GM10248 (cell line): Measurements from ENCODE around the gene SRXN1.

ENCODE experiments used
- CTCF ChIA-PET: fragments of 300-600 bp; sonication (Branson Sonifier 250); formaldehyde crosslinking; extraction: SDS; loops from one replicate; lab custom pipeline; 2021; ENCODE audit warnings: antibody characterized with exemption; lab: Yijun Ruan, JAX
- POLR2A ChIA-PET: fragments of 350-650 bp; sonication (Branson Sonifier 250); formaldehyde crosslinking; extraction: SDS; loops from one replicate; lab custom pipeline; 2020; ENCODE audit warnings: antibody characterized with exemption; lab: Yijun Ruan, JAX
- DNase-seq: peaks from one replicate; pipeline ENCODE4 v3.0.0; 2012; ENCODE audit errors: extremely low spot score
- TF ChIP-seq, protein P1 (sequence below): IDR thresholded peaks from 2 replicates; pipeline ENCODE4 v1.5.1; 2012; ENCODE audit warnings: mild to moderate bottlenecking, low read depth; ENCODE audit errors: extremely low read depth, missing control alignments, control extremely low read depth

SRXN1 gene

DNA sequence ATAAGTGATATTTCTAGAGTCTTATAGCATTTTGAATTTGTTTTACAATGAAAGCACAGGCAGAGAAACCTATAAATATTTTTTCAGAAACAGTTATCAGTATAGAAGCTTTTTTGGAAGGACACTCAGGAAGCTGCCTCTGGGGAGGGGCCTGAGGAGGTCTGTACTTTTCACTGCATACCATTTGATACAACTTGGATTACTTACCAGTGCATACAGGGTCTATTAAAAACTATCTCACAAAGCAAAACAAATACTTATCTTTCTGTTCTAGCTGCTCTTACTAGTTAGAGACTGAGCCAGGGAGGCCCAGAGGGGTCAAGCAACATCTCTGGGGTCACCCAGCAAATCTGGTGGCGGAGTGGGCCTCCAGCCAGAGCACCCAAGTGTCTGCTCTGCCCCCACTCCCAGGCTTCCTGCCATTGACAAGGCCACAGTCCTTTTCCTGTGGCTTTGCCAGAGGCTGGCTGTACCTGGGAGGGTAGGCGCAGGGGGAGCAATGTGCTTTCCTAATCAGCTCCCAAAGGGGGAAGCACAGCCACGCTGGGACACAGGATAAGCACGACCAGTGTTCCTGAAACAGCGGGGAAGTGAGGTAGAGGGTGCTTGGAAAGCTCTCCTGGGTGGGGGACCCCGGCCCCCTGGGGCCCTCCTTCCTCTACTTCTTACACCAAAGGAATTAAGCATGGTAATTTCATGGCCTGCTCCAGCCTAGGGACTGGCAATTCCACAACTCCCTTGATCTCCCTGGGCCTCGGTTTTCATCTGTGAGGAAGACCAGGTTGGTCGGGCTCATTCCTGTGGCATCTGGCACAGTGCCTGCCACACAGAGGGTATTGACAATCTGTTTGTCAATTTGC, 50.7 kb downstream of the SRXN1 start:
- TF ChIP-seq, protein P1, sequence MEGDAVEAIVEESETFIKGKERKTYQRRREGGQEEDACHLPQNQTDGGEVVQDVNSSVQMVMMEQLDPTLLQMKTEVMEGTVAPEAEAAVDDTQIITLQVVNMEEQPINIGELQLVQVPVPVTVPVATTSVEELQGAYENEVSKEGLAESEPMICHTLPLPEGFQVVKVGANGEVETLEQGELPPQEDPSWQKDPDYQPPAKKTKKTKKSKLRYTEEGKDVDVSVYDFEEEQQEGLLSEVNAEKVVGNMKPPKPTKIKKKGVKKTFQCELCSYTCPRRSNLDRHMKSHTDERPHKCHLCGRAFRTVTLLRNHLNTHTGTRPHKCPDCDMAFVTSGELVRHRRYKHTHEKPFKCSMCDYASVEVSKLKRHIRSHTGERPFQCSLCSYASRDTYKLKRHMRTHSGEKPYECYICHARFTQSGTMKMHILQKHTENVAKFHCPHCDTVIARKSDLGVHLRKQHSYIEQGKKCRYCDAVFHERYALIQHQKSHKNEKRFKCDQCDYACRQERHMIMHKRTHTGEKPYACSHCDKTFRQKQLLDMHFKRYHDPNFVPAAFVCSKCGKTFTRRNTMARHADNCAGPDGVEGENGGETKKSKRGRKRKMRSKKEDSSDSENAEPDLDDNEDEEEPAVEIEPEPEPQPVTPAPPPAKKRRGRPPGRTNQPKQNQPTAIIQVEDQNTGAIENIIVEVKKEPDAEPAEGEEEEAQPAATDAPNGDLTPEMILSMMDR: no peak

DNA sequence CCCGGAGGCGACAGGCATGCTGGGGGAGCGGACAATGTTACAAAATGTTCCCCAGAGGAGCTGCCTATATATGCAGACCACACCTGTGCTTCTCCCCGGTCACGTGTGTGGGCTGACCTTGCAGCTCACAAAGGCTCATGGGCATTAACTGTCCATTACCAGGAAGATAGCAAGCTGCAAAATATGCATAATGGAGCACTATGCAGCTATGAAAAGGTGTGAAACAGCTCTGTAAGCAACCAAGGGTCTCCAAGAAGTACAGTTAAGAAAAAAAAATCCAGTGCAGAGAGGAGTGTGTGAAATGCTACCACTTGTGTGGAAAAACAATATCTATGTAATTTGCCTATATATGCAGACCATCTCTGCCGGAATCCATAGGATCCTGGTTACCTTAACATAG, 52.3 kb downstream of the SRXN1 start:
- DNase-seq: no peak
- ChIA-PET POLR2A (no interaction called here), CTCF (interaction anchor here (1.1 to 1.8 kb wide), 4 partner anchors 17 to 45 kb away, joined by 3 to 7 read pairs (median 4); no protein-coding TSS in a partner anchor)
- TF ChIP-seq, protein P1: no peak

More for the DNA sequence above, 50.7 kb downstream of the SRXN1 start:
- no peak for DNase-seq
- ChIA-PET CTCF (interaction anchor here (0.8 to 2.0 kb wide), 4 partner anchors 13 to 65 kb away, joined by 3 to 7 read pairs (median 6); no protein-coding TSS in a partner anchor), POLR2A (no interaction called here)

DNA sequence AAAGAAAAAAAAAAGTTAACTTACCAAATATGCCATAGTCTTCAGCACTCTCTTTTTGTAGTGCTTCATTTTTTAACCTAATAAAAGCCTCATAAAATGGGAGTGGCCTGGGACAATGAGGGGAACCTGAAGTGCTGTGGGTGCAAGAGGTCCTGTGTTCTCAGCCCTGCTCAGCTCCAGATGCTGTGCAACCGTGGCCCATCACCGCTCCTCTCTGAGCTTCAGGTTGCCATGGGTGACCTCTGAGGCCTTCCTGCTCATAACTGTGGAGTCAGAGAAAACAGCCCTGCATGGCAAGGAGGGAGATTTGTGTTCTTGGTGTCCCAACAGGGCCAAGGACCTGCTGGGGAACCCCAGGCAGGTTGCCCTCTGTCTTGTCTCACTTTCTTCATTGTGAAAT, 52.9 kb downstream of the SRXN1 start:
- CTCF ChIA-PET: interaction anchor here (1.1 to 1.8 kb wide), 4 partner anchors 17 to 46 kb away, joined by 3 to 7 read pairs (median 4); no protein-coding TSS in a partner anchor
- POLR2A ChIA-PET: no interaction called here
- DNase-seq: no peak
- TF ChIP-seq, protein P1: no peak

DNA sequence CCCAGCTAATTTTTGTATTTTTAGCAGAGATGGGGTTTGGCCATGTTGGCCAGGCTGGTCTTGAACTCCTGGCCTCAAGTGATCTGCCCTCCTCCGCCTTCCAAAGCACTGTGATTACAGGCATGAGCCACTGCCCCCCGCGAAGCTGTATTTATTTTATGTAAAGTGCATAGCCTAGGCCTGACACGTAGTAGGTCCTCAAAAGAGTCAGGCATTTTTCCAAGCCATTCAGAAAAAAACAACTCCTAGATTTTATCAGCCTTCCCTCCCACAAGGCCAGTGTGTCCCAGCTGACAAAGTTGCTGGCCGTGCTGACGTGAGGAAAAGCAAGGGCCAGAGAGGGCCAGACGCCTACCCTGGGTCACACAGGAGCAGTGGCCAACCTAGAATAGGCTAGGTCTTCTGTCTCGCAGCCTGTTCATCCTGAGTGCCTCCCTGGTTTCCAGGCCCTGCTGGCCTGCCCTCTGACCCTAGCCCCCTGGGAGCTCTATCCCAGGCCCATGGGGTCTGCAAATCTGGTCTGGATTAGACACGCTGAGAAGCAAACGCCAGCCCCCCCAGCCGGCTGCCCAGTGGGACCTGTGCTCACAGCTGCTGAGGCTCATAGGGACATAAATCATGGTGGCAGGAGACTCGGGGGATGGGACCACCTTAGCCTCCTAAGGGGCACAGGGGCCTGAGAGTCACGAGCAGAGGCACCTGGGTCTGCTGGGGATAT, 54.7 kb downstream of the SRXN1 start:
- POLR2A ChIA-PET: no interaction called here

DNA sequence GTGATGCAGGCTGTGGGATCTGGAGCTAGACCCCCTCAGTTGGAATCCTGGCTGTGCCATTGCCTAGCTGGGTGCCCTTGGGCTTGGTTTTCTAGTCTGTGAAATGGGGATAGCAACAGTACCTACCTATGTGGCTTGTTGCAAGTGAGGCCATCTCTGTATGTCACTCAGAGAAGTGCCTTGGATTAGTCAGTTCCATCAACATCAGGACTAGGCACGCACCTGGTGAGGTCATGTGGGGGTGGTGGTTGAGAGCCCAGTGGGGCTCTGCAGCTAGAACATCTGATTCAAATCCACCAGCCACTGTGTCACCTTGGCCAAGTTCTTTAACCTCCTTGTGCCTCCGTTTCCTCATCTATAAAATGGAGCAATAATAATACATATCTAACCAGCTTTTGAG, 55.4 kb downstream of the SRXN1 start:
- TF ChIP-seq, protein P1: no peak
- CTCF ChIA-PET: interaction anchor here (0.9 to 1.6 kb wide), 5 partner anchors 10 to 69 kb away, joined by 3 to 7 read pairs (median 4); no protein-coding TSS in a partner anchor
- POLR2A ChIA-PET: no interaction called here
- DNase-seq: no peak

More for the DNA sequence above, 54.7 kb downstream of the SRXN1 start:
- TF ChIP-seq, protein P1: no peak
- CTCF ChIA-PET: interaction anchor here (0.9 to 1.6 kb wide), 5 partner anchors 11 to 69 kb away, joined by 3 to 7 read pairs (median 4); no protein-coding TSS in a partner anchor
- no peak for DNase-seq
